ENCODE data around the gene TRH. TPM values are rescaled to one million over a fixed set of nuclear protein-coding genes. Genes with fewer than 3 reads are reported as not detected.

Gene TRH
- total RNA-seq, 1 experiment from 2014 or later = not detected

DNA sequence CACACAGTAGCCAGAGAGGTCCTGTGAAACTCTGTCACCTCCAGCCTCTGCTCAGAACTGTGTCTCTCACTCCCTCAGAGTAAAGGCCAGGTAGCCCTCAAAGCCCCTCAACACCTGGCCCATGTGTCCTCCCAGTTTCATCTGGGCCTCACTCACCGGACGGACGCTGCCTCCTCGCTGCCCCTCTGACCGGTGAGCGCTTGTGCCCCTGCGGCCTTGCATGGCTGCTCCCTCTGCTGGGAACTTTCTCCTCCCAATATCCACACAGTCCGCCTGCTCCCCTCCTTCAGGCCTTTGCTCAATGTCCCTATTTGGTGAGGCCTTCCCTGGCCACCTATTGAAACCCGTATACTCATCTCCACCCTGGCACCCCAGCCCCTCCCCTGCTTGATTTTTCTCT is 36.8 kb upstream of the TRH start:
- BruUV-seq (replicated peaks) = no TSS peak
- ChIA-PET POLR2A (ENCODE audit: low non-redundant PET) (no interaction called here), CTCF (no interaction called here)
- Histone ChIP-seq H3K36me3 (ENCODE audit: insufficient read depth, low read length, poor library complexity, severe bottlenecking) (no peaks in the 10 kb centered on the region), H3K27me3 (replicated peaks; ENCODE audit: insufficient read depth, low read depth, low read length, poor library complexity) (no peaks in the 10 kb centered on the region), H3K4me3 (ENCODE audit: low read depth, low read length, poor library complexity, severe bottlenecking) (no peak overlapping the region), H3K4me1 (ENCODE audit: insufficient read depth, low read length, poor library complexity, severe bottlenecking) (peaks cover 16% of the 10 kb centered on the region), H3K27ac (ENCODE audit: low read depth, low read length, poor library complexity, severe bottlenecking) (no peak overlapping the region), H3K9me3 (ENCODE audit: low read depth, low read length, poor library complexity, severe bottlenecking) (no peaks in the 10 kb centered on the region)
- no peak for DNase-seq (ENCODE audit: low spot score)
- TF ChIP-seq EZH2 (IDR thresholded peaks at IDR 0.05; ENCODE audit: borderline replicate concordance, low read depth, low read length, poor library complexity, severe bottlenecking) = no peak
- TF ChIP-seq, protein P1, sequence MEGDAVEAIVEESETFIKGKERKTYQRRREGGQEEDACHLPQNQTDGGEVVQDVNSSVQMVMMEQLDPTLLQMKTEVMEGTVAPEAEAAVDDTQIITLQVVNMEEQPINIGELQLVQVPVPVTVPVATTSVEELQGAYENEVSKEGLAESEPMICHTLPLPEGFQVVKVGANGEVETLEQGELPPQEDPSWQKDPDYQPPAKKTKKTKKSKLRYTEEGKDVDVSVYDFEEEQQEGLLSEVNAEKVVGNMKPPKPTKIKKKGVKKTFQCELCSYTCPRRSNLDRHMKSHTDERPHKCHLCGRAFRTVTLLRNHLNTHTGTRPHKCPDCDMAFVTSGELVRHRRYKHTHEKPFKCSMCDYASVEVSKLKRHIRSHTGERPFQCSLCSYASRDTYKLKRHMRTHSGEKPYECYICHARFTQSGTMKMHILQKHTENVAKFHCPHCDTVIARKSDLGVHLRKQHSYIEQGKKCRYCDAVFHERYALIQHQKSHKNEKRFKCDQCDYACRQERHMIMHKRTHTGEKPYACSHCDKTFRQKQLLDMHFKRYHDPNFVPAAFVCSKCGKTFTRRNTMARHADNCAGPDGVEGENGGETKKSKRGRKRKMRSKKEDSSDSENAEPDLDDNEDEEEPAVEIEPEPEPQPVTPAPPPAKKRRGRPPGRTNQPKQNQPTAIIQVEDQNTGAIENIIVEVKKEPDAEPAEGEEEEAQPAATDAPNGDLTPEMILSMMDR (conservative IDR thresholded peaks at IDR 0.05; ENCODE audit: low read depth, low read length) = no peak
- intact Hi-C loops (cut with micrococcal nuclease; ENCODE audit: unreplicated experiment) = no loop called here

DNA sequence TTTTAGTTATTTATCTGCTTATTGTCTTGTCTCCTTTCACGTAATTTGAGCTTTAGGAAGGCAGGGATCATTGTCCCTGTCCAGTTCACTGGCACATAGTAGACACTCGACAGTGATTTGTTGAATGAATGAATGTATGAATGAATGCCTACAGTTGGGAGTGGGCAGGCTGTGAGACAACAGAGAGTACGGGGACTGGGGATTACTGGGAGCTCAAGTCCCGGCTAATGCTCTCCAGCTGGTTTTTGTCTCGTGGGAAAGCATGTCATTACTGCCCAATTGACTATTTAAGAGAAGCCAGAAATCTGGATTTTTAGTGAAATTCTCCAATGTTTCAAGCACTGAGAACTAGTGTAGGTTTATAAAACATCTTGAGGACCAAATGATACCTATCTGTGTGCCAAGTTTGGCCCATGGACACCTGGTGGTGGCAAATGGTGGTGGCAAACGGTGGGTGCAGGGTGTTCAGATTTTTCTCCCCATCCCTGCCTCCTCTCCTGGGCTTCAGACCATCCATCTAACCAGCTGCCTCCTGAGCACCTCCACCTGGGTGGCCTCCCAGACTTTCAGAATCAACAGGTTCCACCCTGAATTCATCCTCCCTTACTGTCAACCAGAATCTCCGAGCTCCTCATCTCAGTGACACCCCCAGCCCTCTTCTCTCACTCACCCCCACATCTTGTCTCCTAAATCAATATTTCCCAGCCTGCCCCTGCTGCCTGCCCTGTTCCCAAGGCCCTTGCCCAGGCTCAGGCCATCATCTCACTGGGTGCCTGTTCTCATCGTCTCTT is 36.2 kb upstream of the TRH start:
- TF ChIP-seq EZH2 (IDR thresholded peaks at IDR 0.05; ENCODE audit: borderline replicate concordance, low read depth, low read length, poor library complexity, severe bottlenecking) = no peak
- TF ChIP-seq, protein P1 (conservative IDR thresholded peaks at IDR 0.05; ENCODE audit: low read depth, low read length) = 0 out of 2 replicates have a peak, but pooled peaks have one; percentile 18
- intact Hi-C loops (cut with micrococcal nuclease; ENCODE audit: unreplicated experiment) = no loop called here
- no peak overlapping the region for H3K27ac ChIP-seq (ENCODE audit: low read depth, low read length, poor library complexity, severe bottlenecking)
- H3K9me3 ChIP-seq (ENCODE audit: low read depth, low read length, poor library complexity, severe bottlenecking) = no peaks in the 10 kb centered on the region
- peaks cover 16% of the 10 kb centered on the region for H3K4me1 ChIP-seq (ENCODE audit: insufficient read depth, low read length, poor library complexity, severe bottlenecking)
- BruUV-seq (replicated peaks) = no TSS peak
- H3K27me3 ChIP-seq (replicated peaks; ENCODE audit: insufficient read depth, low read depth, low read length, poor library complexity) = no peaks in the 10 kb centered on the region
- H3K4me3 ChIP-seq (ENCODE audit: low read depth, low read length, poor library complexity, severe bottlenecking) = no peak overlapping the region
- ChIA-PET CTCF (no interaction called here), POLR2A (ENCODE audit: low non-redundant PET) (no interaction called here)
- peak; percentile 34 for DNase-seq (ENCODE audit: low spot score)
- H3K36me3 ChIP-seq (ENCODE audit: insufficient read depth, low read length, poor library complexity, severe bottlenecking) = no peaks in the 10 kb centered on the region

DNA sequence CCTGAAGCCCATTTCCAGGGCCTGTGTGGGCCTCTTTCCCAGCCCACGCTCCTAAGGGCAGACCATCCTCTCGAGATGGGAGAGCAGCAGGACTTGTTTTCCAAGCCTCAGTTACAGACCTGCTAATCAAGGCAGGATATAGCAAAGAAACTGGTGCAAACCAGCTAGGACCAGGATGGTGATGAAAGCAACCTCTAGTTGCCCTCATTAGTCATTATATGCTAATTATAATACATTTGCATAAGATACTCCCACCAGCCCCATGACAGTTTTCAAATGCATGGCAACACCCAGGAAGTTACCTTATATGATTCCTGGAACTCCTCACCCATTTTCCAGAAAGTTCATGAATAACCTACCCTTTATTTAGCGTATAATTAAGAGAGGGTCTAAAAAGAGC is 34.4 kb upstream of the TRH start:
- H3K4me3 ChIP-seq (ENCODE audit: low read depth, low read length, poor library complexity, severe bottlenecking) = no peak overlapping the region
- ChIA-PET CTCF (no interaction called here), POLR2A (ENCODE audit: low non-redundant PET) (no interaction called here)
- H3K27ac ChIP-seq (ENCODE audit: low read depth, low read length, poor library complexity, severe bottlenecking) = no peak overlapping the region
- H3K4me1 ChIP-seq (ENCODE audit: insufficient read depth, low read length, poor library complexity, severe bottlenecking) = peaks cover 16% of the 10 kb centered on the region
- intact Hi-C loops (cut with micrococcal nuclease; ENCODE audit: unreplicated experiment) = no loop called here
- no peaks in the 10 kb centered on the region for H3K9me3 ChIP-seq (ENCODE audit: low read depth, low read length, poor library complexity, severe bottlenecking)
- H3K36me3 ChIP-seq (ENCODE audit: insufficient read depth, low read length, poor library complexity, severe bottlenecking) = no peaks in the 10 kb centered on the region
- BruUV-seq (replicated peaks) = no TSS peak
- DNase-seq (ENCODE audit: low spot score) = no peak
- TF ChIP-seq EZH2 (IDR thresholded peaks at IDR 0.05; ENCODE audit: borderline replicate concordance, low read depth, low read length, poor library complexity, severe bottlenecking) = no peak
- H3K27me3 ChIP-seq (replicated peaks; ENCODE audit: insufficient read depth, low read depth, low read length, poor library complexity) = no peaks in the 10 kb centered on the region

Data from A673 (cell line).